ENCODE results near the gene MTRF1. TPM values are rescaled to one million over a fixed set of nuclear protein-coding genes. Genes with fewer than 3 reads are reported as not detected.

MTRF1 gene
- total RNA-seq, 2 donors from 2014 or later = 17.2 to 28.3 TPM

GRCh38 chr13:41224113-41225110 is 39.0 kb downstream of the MTRF1 start:
- ATAC-seq = no peak
- no peaks in the 10 kb centered on the region for H3K9me3 Mint-ChIP-seq
- no peak overlapping the region for H3K4me3 Mint-ChIP-seq
- no peak for DNase-seq (ENCODE audit: low spot score)
- peaks cover 10% of the 10 kb centered on the region for H3K36me3 Mint-ChIP-seq
- no peaks in the 10 kb centered on the region for H3K27me3 Mint-ChIP-seq
- H3K4me1 Mint-ChIP-seq (ENCODE audit: low read depth in 2 of 2) = no peaks in the 10 kb centered on the region
- H3K27ac Mint-ChIP-seq = no peak overlapping the region

GRCh38 chr13:41222259-41222852 is 41.0 kb downstream of the MTRF1 start:
- DNase-seq (ENCODE audit: low spot score) = no peak
- Mint-ChIP-seq H3K27ac (no peak overlapping the region), H3K27me3 (no peaks in the 10 kb centered on the region), H3K4me3 (no peak overlapping the region), H3K36me3 (peaks cover 10% of the 10 kb centered on the region), H3K9me3 (no peaks in the 10 kb centered on the region), H3K4me1 (ENCODE audit: low read depth in 2 of 2) (no peaks in the 10 kb centered on the region)
- ATAC-seq = peak; percentile 77 to 82

- H3K36me3 Mint-ChIP-seq = peaks cover 6% of the 10 kb centered on the region
- DNase-seq (ENCODE audit: low spot score) (no peak), ATAC-seq (no peak)
- H3K27ac Mint-ChIP-seq = no peak overlapping the region
- H3K4me1 Mint-ChIP-seq (ENCODE audit: low read depth in 2 of 2) = no peaks in the 10 kb centered on the region
- H3K9me3 Mint-ChIP-seq = no peaks in the 10 kb centered on the region
- H3K27me3 Mint-ChIP-seq = no peaks in the 10 kb centered on the region
- H3K4me3 Mint-ChIP-seq = no peak overlapping the region
Observed at GRCh38 chr13:41220401-41220800, 43.0 kb downstream of the MTRF1 start.

GRCh38 chr13:41216160-41216559 is 47.2 kb downstream of the MTRF1 start:
- DNase-seq (ENCODE audit: low spot score) (no peak), ATAC-seq (no peak)
- Mint-ChIP-seq H3K4me1 (ENCODE audit: low read depth in 2 of 2) (no peaks in the 10 kb centered on the region), H3K27me3 (no peaks in the 10 kb centered on the region), H3K36me3 (peaks cover 13% of the 10 kb centered on the region), H3K9me3 (no peaks in the 10 kb centered on the region), H3K4me3 (no peak overlapping the region), H3K27ac (no peak overlapping the region)

GRCh38 chr13:41213919-41214318 is 49.5 kb downstream of the MTRF1 start:
- no peaks in the 10 kb centered on the region for H3K9me3 Mint-ChIP-seq
- H3K27me3 Mint-ChIP-seq = peaks cover 6 to 8% of the 10 kb centered on the region in 2 donors
- no peak overlapping the region for H3K4me3 Mint-ChIP-seq
- no peak overlapping the region for H3K27ac Mint-ChIP-seq
- DNase-seq (ENCODE audit: low spot score) = no peak
- H3K36me3 Mint-ChIP-seq = peaks cover 26% of the 10 kb centered on the region
- no peaks in the 10 kb centered on the region for H3K4me1 Mint-ChIP-seq (ENCODE audit: low read depth in 2 of 2)
- peak in 1 of 2 donors; percentile 15 for ATAC-seq

- DNase-seq (ENCODE audit: low spot score) = no peak
- Mint-ChIP-seq H3K36me3 (peaks cover 26% of the 10 kb centered on the region), H3K4me1 (ENCODE audit: low read depth in 2 of 2) (no peaks in the 10 kb centered on the region), H3K9me3 (no peaks in the 10 kb centered on the region), H3K27ac (no peak overlapping the region), H3K4me3 (no peak overlapping the region), H3K27me3 (peaks cover 6 to 8% of the 10 kb centered on the region in 2 donors)
- ATAC-seq = no peak
Observed at GRCh38 chr13:41213316-41213715, 50.1 kb downstream of the MTRF1 start.

GRCh38 chr13:41212881-41213280 is 50.5 kb downstream of the MTRF1 start:
- H3K27me3 Mint-ChIP-seq = peaks cover 6 to 8% of the 10 kb centered on the region in 2 donors
- no peak overlapping the region for H3K4me3 Mint-ChIP-seq
- H3K9me3 Mint-ChIP-seq = no peaks in the 10 kb centered on the region
- H3K36me3 Mint-ChIP-seq = peaks cover 26% of the 10 kb centered on the region
- DNase-seq (ENCODE audit: low spot score) (no peak), ATAC-seq (no peak)
- no peaks in the 10 kb centered on the region for H3K4me1 Mint-ChIP-seq (ENCODE audit: low read depth in 2 of 2)
- H3K27ac Mint-ChIP-seq = no peak overlapping the region

GRCh38 chr13:41211062-41211461 is 52.3 kb downstream of the MTRF1 start:
- Mint-ChIP-seq H3K4me3 (no peak overlapping the region), H3K27me3 (peaks cover 6 to 8% of the 10 kb centered on the region in 2 donors), H3K27ac (no peak overlapping the region), H3K4me1 (ENCODE audit: low read depth in 2 of 2) (no peaks in the 10 kb centered on the region), H3K36me3 (peaks cover 26% of the 10 kb centered on the region), H3K9me3 (no peaks in the 10 kb centered on the region)
- ATAC-seq (no peak), DNase-seq (ENCODE audit: low spot score) (no peak)

- no peak overlapping the region for H3K4me3 Mint-ChIP-seq
- H3K36me3 Mint-ChIP-seq = peaks cover 17% of the 10 kb centered on the region
- H3K27ac Mint-ChIP-seq = no peak overlapping the region
- no peak for DNase-seq (ENCODE audit: low spot score)
- H3K27me3 Mint-ChIP-seq = peaks cover 6 to 8% of the 10 kb centered on the region in 2 donors
- H3K4me1 Mint-ChIP-seq (ENCODE audit: low read depth in 2 of 2) = no peaks in the 10 kb centered on the region
- no peak for ATAC-seq
- H3K9me3 Mint-ChIP-seq = no peaks in the 10 kb centered on the region
Observed at GRCh38 chr13:41206467-41206866, 56.9 kb downstream of the MTRF1 start.

- no peaks in the 10 kb centered on the region for H3K9me3 Mint-ChIP-seq
- no peaks in the 10 kb centered on the region for H3K36me3 Mint-ChIP-seq
- peak; percentile 35 for DNase-seq (ENCODE audit: low spot score)
- H3K4me1 Mint-ChIP-seq (ENCODE audit: low read depth in 2 of 2) = no peaks in the 10 kb centered on the region
- no peaks in the 10 kb centered on the region for H3K27me3 Mint-ChIP-seq
- no peak overlapping the region for H3K27ac Mint-ChIP-seq
- ATAC-seq = no peak
- H3K4me3 Mint-ChIP-seq = no peak overlapping the region
Observed at GRCh38 chr13:41203810-41204209, 59.6 kb downstream of the MTRF1 start.

- ATAC-seq = no peak
- no peaks in the 10 kb centered on the region for H3K9me3 Mint-ChIP-seq
- DNase-seq (ENCODE audit: low spot score) = no peak
Observed at GRCh38 chr13:41200126-41200525, 63.2 kb downstream of the MTRF1 start.

GRCh38 chr13:41199526-41199925 is 63.9 kb downstream of the MTRF1 start:
- ATAC-seq = peak in 1 of 2 donors; percentile 40

More at GRCh38 chr13:41200126-41200525, 63.2 kb downstream of the MTRF1 start:
- no peaks in the 10 kb centered on the region for H3K4me1 Mint-ChIP-seq (ENCODE audit: low read depth in 2 of 2)
- H3K36me3 Mint-ChIP-seq = no peaks in the 10 kb centered on the region
- no peak overlapping the region for H3K27ac Mint-ChIP-seq
- H3K27me3 Mint-ChIP-seq = no peaks in the 10 kb centered on the region
- H3K4me3 Mint-ChIP-seq = no peak overlapping the region

GRCh38 chr13:41199079-41199478 is 64.3 kb downstream of the MTRF1 start:
- Mint-ChIP-seq H3K36me3 (no peaks in the 10 kb centered on the region), H3K9me3 (no peaks in the 10 kb centered on the region), H3K4me1 (ENCODE audit: low read depth in 2 of 2) (peaks cover 5 to 6% of the 10 kb centered on the region in 2 donors), H3K27ac (no peak overlapping the region), H3K27me3 (no peaks in the 10 kb centered on the region), H3K4me3 (no peak overlapping the region)
- DNase-seq (ENCODE audit: low spot score) (no peak), ATAC-seq (no peak)

More at GRCh38 chr13:41199526-41199925, 63.9 kb downstream of the MTRF1 start:
- Mint-ChIP-seq H3K27me3 (no peaks in the 10 kb centered on the region), H3K27ac (no peak overlapping the region), H3K4me1 (ENCODE audit: low read depth in 2 of 2) (peaks cover 1% of the 10 kb centered on the region in 2 donors), H3K4me3 (no peak overlapping the region), H3K9me3 (no peaks in the 10 kb centered on the region), H3K36me3 (no peaks in the 10 kb centered on the region)
- DNase-seq (ENCODE audit: low spot score) = no peak

- peaks cover 21 to 23% of the 10 kb centered on the region in 2 donors for H3K4me1 Mint-ChIP-seq (ENCODE audit: low read depth in 2 of 2)
- no peaks in the 10 kb centered on the region for H3K27me3 Mint-ChIP-seq
- H3K36me3 Mint-ChIP-seq = peaks cover 6% of the 10 kb centered on the region
- ATAC-seq = no peak
- H3K9me3 Mint-ChIP-seq = no peaks in the 10 kb centered on the region
- DNase-seq (ENCODE audit: low spot score) = no peak
- H3K27ac Mint-ChIP-seq = peak overlapping the region in 1 of 2 donors; percentile 1
- H3K4me3 Mint-ChIP-seq = no peak overlapping the region
Observed at GRCh38 chr13:41196620-41197019, 66.8 kb downstream of the MTRF1 start.
